Activated CD8-positive, alpha-beta memory T cell treated with anti-CD3 and anti-CD28 coated beads, Interleukin-2, amount 10 ng/mL, durations not matched to agents 7 days and 5 days (primary cell): ENCODE results near the gene NSMF. TPM values are rescaled to one million over a fixed set of nuclear protein-coding genes. Genes with fewer than 3 reads are reported as not detected.

ENCODE experiments used
- ATAC-seq: fragments of 150-1000 bp; cut with Tn5 transposase; one replicate; pipeline ENCODE4 v1.10.0; 2021; ENCODE audit warnings: moderate library complexity
- CTCF ChIA-PET: fragments of 350-600 bp; sonication (Branson Sonifier 250); formaldehyde crosslinking; loops from one replicate; lab custom pipeline; 2021; ENCODE audit warnings: antibody characterized with exemption; lab: Charles Lee
- DNase-seq: peaks from one replicate; pipeline ENCODE4 v3.0.0-alpha.2; 2020
- H3K27ac Mint-ChIP-seq: one replicate; pipeline ENCODE4 v1.8.0; 2021; ENCODE audit warnings: mild to moderate bottlenecking, mixed read lengths
- H3K27me3 Mint-ChIP-seq: one replicate; pipeline ENCODE4 v1.8.0; 2021; ENCODE audit warnings: mixed read lengths
- H3K36me3 Mint-ChIP-seq: one replicate; pipeline ENCODE4 v1.8.0; 2021; ENCODE audit warnings: mild to moderate bottlenecking, mixed read lengths
- H3K4me1 Mint-ChIP-seq: one replicate; pipeline ENCODE4 v1.8.0; 2021; ENCODE audit warnings: mixed read lengths
- H3K4me3 Mint-ChIP-seq: one replicate; pipeline ENCODE4 v1.8.0; 2021; ENCODE audit warnings: mild to moderate bottlenecking, moderate library complexity, mixed read lengths
- H3K9me3 Mint-ChIP-seq: one replicate; pipeline ENCODE4 v1.8.0; 2022; ENCODE audit warnings: low read depth, mixed read lengths
- total RNA-seq, 2 experiments: library from RNA; stranded (reverse); gene quantifications; one replicate each; pipeline ENCODE4 v1.2.3, GENCODE V29; 2021

The NSMF gene
- total RNA-seq, 2 experiments from 2014 or later = 35.8 to 42.1 TPM

DNA sequence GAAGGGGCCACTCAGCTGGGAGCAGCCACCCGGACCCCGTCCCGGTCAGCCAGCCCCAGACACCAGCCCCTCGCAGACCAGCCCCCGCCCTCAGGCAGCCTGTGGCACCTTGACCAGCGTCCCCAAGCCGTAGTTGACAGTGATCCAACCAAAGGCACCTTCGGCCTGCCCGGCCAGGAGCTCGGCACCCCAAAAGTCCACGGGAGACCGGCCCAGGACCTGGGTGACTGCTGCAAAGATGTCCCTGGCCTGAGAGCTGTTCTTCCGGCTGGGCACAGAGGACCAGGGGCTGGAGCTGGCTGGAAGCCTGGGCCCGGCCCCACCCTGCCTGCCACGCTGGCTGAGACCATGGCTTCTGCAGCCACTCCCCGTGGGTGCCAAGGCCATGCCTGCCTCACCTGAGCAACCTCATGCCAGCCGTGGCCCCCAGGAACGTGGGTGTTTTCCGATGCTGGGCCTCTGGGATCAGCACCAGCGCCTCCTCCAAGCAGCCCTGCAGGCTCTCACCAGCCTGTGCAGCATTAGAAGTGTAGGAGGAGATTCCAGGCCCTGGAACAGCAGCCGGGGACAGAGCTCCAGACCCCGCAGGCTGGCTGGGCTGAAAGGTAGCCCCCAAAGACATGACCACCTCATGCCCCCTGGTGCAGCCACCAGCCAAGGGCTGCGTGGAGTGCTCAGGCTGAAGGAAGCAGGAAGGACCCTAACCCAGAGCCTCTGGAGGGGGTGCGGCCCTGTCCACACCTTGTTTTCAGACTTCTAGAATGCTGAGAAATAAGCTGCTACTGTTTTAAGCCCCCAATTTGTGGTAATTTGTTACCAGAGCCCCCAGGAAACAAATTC lies 22.2 kb downstream of the NSMF start:
- DNase-seq = no peak
- Mint-ChIP-seq H3K36me3 (no peaks in the 10 kb centered on the region), H3K27ac (no peak overlapping the region), H3K4me1 (peaks cover 6% of the 10 kb centered on the region), H3K9me3 (no peaks in the 10 kb centered on the region), H3K27me3 (peaks cover 2% of the 10 kb centered on the region), H3K4me3 (no peak overlapping the region)
- ATAC-seq = no peak
- CTCF ChIA-PET = interaction anchor here (0.6 to 1.5 kb wide), 2 partner anchors 9 to 100 kb away, joined by 4 read pairs; no protein-coding TSS in a partner anchor

DNA sequence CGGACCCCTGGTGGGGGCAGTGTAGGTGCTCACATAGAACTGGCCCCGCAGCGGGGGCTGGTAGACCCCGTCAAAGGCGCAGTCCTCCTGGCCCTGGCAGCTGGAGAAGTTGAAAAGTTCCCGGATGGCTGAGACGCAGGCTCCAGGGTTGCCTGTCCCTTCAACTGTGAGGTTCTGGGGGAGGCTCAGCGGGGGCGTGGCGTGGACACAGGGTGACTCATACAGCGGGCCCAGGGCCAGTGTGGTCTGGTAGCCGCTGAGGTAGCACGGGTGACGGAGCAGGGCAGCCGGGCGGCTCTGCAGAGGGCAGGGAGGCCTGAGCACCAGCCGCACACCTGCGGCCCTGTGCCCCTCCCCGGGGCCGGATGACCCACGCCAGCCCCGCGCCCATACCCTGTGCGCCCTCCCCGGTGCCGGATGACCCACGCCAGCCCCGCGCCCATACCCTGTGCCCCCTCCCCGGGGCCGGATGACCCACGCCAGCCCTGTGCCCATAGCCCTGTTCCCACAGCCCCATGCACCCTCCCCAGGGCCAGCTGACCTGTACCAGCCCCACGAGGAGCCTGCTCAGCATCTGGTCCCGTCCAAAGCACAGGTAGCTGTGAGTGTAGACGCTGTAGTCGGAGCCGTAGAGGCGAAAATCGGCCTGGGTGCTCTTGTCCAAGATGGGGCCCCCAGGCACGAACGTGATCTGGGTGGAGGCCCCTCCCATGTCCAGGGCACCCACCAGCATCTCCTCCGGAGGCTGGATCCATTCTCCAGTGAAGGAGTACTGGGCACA lies 23.0 kb downstream of the NSMF start:
- Mint-ChIP-seq H3K4me3 (no peak overlapping the region), H3K36me3 (no peaks in the 10 kb centered on the region), H3K27ac (no peak overlapping the region), H3K9me3 (no peaks in the 10 kb centered on the region), H3K4me1 (peaks cover 4% of the 10 kb centered on the region), H3K27me3 (no peaks in the 10 kb centered on the region)
- ATAC-seq = no peak
- no peak for DNase-seq
- CTCF ChIA-PET = interaction anchor here (0.6 to 1.5 kb wide), 2 partner anchors 10 to 99 kb away, joined by 4 read pairs; no protein-coding TSS in a partner anchor

GRCh38 chr9:137435381-137435891 lies 23.7 kb downstream of the NSMF start:
- no peak overlapping the region for H3K27ac Mint-ChIP-seq
- no peaks in the 10 kb centered on the region for H3K27me3 Mint-ChIP-seq
- DNase-seq = no peak
- peaks cover 4% of the 10 kb centered on the region for H3K4me1 Mint-ChIP-seq
- H3K9me3 Mint-ChIP-seq = no peaks in the 10 kb centered on the region
- no peak for ATAC-seq
- no peak overlapping the region for H3K4me3 Mint-ChIP-seq
- CTCF ChIA-PET = interaction anchor here (4.1 kb wide), 1 partner anchor 12 kb away, joined by 20 read pairs; the partner anchor contains the start of genes EXD3 and NOXA1
- H3K36me3 Mint-ChIP-seq = no peaks in the 10 kb centered on the region

GRCh38 chr9:137434498-137435380 lies 24.4 kb downstream of the NSMF start:
- CTCF ChIA-PET = interaction anchor here (4.1 kb wide), 1 partner anchor 12 kb away, joined by 20 read pairs; the partner anchor contains the start of genes EXD3 and NOXA1
- DNase-seq = no peak
- Mint-ChIP-seq H3K4me3 (no peak overlapping the region), H3K36me3 (no peaks in the 10 kb centered on the region), H3K4me1 (peaks cover 4% of the 10 kb centered on the region), H3K9me3 (no peaks in the 10 kb centered on the region), H3K27me3 (no peaks in the 10 kb centered on the region), H3K27ac (no peak overlapping the region)
- ATAC-seq = peak; percentile 16

DNA sequence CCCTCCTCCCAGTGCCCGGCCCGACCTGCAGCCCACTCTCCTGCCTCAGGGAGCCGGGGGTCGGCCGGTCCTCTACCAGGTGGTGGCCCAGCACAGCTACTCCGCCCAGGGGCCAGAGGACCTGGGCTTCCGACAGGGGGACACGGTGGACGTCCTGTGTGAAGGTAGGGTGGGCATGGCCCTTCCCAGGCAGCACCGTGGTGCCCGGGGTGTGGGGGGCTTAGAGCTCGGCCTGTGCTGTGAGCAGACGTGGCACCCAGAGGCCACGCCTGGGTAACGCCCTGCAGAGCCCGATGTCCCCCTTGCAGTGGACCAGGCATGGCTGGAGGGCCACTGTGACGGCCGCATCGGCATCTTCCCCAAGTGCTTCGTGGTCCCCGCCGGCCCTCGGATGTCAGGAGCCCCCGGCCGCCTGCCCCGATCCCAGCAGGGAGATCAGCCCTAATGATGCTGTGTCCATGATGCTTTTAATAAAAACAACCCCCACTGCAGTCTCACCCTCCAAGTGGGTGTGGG lies 25.2 kb downstream of the NSMF start:
- Mint-ChIP-seq H3K27ac (no peak overlapping the region), H3K36me3 (no peaks in the 10 kb centered on the region), H3K9me3 (no peaks in the 10 kb centered on the region), H3K4me1 (peaks cover 4% of the 10 kb centered on the region), H3K4me3 (no peak overlapping the region), H3K27me3 (no peaks in the 10 kb centered on the region)
- ATAC-seq = no peak
- DNase-seq = no peak
- CTCF ChIA-PET = interaction anchor here (4.1 kb wide), 1 partner anchor 11 kb away, joined by 20 read pairs; the partner anchor contains the start of genes EXD3 and NOXA1

- Mint-ChIP-seq H3K4me3 (no peak overlapping the region), H3K27me3 (no peaks in the 10 kb centered on the region), H3K27ac (no peak overlapping the region), H3K9me3 (no peaks in the 10 kb centered on the region), H3K36me3 (no peaks in the 10 kb centered on the region), H3K4me1 (peaks cover 4% of the 10 kb centered on the region)
- no peak for DNase-seq
- CTCF ChIA-PET = interaction anchor here (4.1 kb wide), 1 partner anchor 10 kb away, joined by 20 read pairs; the partner anchor contains the start of genes EXD3 and NOXA1
- no peak for ATAC-seq
Measured at GRCh38 chr9:137433349-137433915, 25.7 kb downstream of the NSMF start.

GRCh38 chr9:137432687-137433348 lies 26.3 kb downstream of the NSMF start:
- no peaks in the 10 kb centered on the region for H3K36me3 Mint-ChIP-seq
- no peak overlapping the region for H3K27ac Mint-ChIP-seq
- H3K27me3 Mint-ChIP-seq = no peaks in the 10 kb centered on the region
- DNase-seq = no peak
- H3K4me1 Mint-ChIP-seq = peaks cover 4% of the 10 kb centered on the region
- no peak overlapping the region for H3K4me3 Mint-ChIP-seq
- CTCF ChIA-PET = interaction anchor here (1.2 to 4.1 kb wide), 2 partner anchors 10 kb away, joined by 6 to 20 read pairs; partner anchors contain the start of genes EXD3 and NOXA1
- no peaks in the 10 kb centered on the region for H3K9me3 Mint-ChIP-seq
- no peak for ATAC-seq

GRCh38 chr9:137431416-137431931 lies 27.7 kb downstream of the NSMF start:
- Mint-ChIP-seq H3K9me3 (no peaks in the 10 kb centered on the region), H3K27me3 (no peaks in the 10 kb centered on the region), H3K4me3 (no peak overlapping the region), H3K4me1 (peaks cover 4% of the 10 kb centered on the region), H3K27ac (no peak overlapping the region), H3K36me3 (no peaks in the 10 kb centered on the region)
- DNase-seq = no peak
- CTCF ChIA-PET = interaction anchor here (1.2 to 4.1 kb wide), 2 partner anchors 8 to 12 kb away, joined by 6 to 20 read pairs; partner anchors contain the start of genes EXD3 and NOXA1
- no peak for ATAC-seq

DNA sequence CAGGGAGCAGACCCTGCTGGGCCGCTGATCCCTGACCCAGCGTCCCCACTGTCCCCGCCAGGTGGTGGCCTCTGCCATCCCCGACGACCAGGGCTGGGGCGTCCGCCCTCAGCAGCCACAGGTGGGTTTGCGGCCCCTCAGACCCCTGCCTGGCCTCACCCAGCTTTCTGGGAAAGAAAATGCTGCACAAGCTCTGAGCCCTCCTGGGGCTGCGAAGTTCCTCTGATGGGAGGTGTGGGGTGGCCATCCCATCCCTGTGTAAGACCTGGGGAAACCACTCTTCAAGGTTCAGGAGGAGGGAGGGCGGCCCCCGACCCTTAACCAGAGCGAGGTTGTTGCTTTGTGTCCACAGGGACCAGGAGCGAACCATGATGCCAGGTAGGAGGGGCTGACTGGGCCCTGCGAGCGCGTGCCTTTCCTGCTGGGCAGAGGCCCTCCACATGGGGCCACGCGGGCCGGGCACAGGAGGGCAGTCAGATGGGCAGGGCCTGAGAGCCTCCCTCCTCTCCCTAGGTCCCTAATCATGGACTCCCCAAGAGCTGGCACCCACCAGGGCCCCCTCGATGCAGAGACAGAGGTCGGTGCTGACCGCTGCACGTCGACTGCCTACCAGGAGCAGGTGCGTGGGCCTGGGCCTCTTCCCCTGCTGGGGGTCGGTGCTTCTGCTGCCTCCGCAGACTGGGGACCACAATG lies 28.3 kb downstream of the NSMF start:
- H3K9me3 Mint-ChIP-seq = no peaks in the 10 kb centered on the region
- no peaks in the 10 kb centered on the region for H3K36me3 Mint-ChIP-seq
- ATAC-seq (no peak), DNase-seq (no peak)
- H3K4me1 Mint-ChIP-seq = peaks cover 4% of the 10 kb centered on the region
- H3K27me3 Mint-ChIP-seq = no peaks in the 10 kb centered on the region
- CTCF ChIA-PET = interaction anchor here (1.6 to 4.1 kb wide), 2 partner anchors 8 to 14 kb away, joined by 7 to 20 read pairs; partner anchors contain the start of genes EXD3 and NOXA1
- no peak overlapping the region for H3K27ac Mint-ChIP-seq
- H3K4me3 Mint-ChIP-seq = no peak overlapping the region

DNA sequence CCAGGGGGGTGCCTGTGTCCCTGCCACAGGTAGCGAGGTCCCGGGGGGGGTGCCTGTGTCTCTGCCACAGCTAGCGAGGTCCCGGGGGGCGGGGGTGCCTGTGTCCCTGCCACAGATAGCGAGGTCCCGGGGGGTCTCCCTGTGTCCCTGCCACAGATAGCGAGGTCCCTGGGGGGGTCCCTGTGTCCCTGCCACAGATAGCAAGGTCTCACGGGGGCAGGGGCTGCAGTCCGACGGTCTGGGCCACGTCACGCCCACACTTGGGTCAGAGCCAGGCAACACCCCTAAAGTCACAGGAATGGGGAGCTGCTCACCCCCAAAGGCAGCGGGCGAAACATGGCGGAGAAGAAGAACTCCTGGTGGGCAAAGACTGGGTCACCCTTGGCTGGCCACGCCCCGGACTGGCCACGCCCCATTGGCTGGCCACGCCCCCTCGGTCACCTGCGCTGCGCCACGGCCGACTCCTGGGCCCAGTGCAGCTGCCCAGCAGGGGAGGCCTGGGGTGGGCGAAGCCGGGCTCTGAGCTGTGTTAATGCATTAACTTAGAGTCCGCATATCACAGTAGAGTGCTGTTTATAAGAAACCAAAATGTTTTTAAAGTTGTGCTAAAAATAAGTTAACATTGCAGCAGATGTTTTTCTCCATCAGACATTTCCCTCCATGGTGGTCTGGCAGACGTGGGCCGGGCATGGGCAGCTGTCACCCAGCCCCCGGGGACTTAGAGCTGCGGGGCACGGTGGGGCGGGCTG lies 29.0 kb downstream of the NSMF start:
- Mint-ChIP-seq H3K9me3 (no peaks in the 10 kb centered on the region), H3K4me1 (peaks cover 4% of the 10 kb centered on the region), H3K4me3 (no peak overlapping the region), H3K27me3 (no peaks in the 10 kb centered on the region), H3K36me3 (no peaks in the 10 kb centered on the region), H3K27ac (no peak overlapping the region)
- ATAC-seq (no peak), DNase-seq (no peak)
- CTCF ChIA-PET = interaction anchor here (1.6 kb wide), 1 partner anchor 15 kb away, joined by 7 read pairs; no protein-coding TSS in a partner anchor
